Nasal cavity respiratory epithelium epithelial cell of viscerocranial mucosa (primary cell): ENCODE measurements around the gene CD63. TPM values are rescaled to one million over a fixed set of nuclear protein-coding genes. Genes with fewer than 3 reads are reported as not detected.

ENCODE experiments used
- total RNA-seq: library from RNA; depleted of rRNA; stranded (reverse); fragments of >200 nt; gene quantifications from 2 replicates; pipeline ENCODE4 v1.2.3, GENCODE V29; 2014

CD63 gene
- 605 and 1,092 TPM in 2 replicates for total RNA-seq

GRCh38 chr12:55728939-55729818 is at the start of gene CD63:
Gene CD63, minus strand, starts transcription at chr12:55729009. Its CDS starts 668 bp downstream, at chr12:55728341.

GRCh38 chr12:55742719-55743405 is 14.1 kb upstream of the CD63 start, which contains the start of gene GDF11:
Gene GDF11, plus strand, starts transcription at chr12:55743122. Its CDS starts 195 bp downstream, at chr12:55743317.

GRCh38 chr12:55720071-55720564 is 8.7 kb downstream of the CD63 start, which contains the start of gene RDH5:
Gene RDH5, plus strand, starts transcription at chr12:55720393. Its CDS starts 792 bp downstream, at chr12:55721185.

GRCh38 chr12:55715833-55716581 is 12.8 kb downstream of the CD63 start, which contains the start of gene BLOC1S1:
Gene BLOC1S1, plus strand, starts transcription at chr12:55716046. Its CDS starts 6 bp downstream, at chr12:55716052.

GRCh38 chr12:55707841-55708694 is 20.7 kb downstream of the CD63 start, which contains the start of gene ITGA7:
Gene ITGA7, minus strand, starts transcription at chr12:55707904. Its CDS starts 222 bp downstream, at chr12:55707682.

Other genes starting within 250 kb of the CD63 start
- gene OR6C68, start 236.6 kb downstream of the CD63 start, total RNA-seq, result not detected in 2 replicates
- gene OR6C4, start 179.4 kb downstream of the CD63 start, total RNA-seq, result not detected in 2 replicates
- gene OR2AP1, start 156.5 kb downstream of the CD63 start, total RNA-seq, result not detected in 2 replicates
- not detected in 2 replicates for gene OR10P1, start 92.1 kb downstream of the CD63 start, total RNA-seq
- gene ITGA7, start 21.1 kb downstream of the CD63 start, total RNA-seq, result 0.34 and 1.2 TPM in 2 replicates
- gene BLOC1S1, start 13.0 kb downstream of the CD63 start, total RNA-seq, result 36.6 and 40.0 TPM in 2 replicates
- gene RDH5, start 8.6 kb downstream of the CD63 start, total RNA-seq, result 0.85 and 1.0 TPM in 2 replicates
- 0.34 and 1.3 TPM in 2 replicates for gene GDF11, start 14.1 kb upstream of the CD63 start, total RNA-seq
- 79.6 and 88.2 TPM in 2 replicates for gene SARNP, start 88.7 kb upstream of the CD63 start, total RNA-seq
- gene ORMDL2, start 89.0 kb upstream of the CD63 start, total RNA-seq, result 35.2 and 37.4 TPM in 2 replicates
- gene DNAJC14, start 100.6 kb upstream of the CD63 start, total RNA-seq, result 37.9 and 41.4 TPM in 2 replicates
- under 0.01 and 0.28 TPM in 2 replicates for gene MMP19, start 113.9 kb upstream of the CD63 start, total RNA-seq
- gene PYM1, start 198.9 kb upstream of the CD63 start, total RNA-seq, result 28.3 and 30.8 TPM in 2 replicates
- 72.5 and 117 TPM in 2 replicates for gene DGKA, start 202.2 kb upstream of the CD63 start, total RNA-seq
- gene PMEL, start 237.0 kb upstream of the CD63 start, total RNA-seq, result 1.3 and 1.4 TPM in 2 replicates
- 8.3 and 10.6 TPM in 2 replicates for gene CDK2, start 237.8 kb upstream of the CD63 start, total RNA-seq
- 49.9 and 80.6 TPM in 2 replicates for gene RAB5B, start 245.1 kb upstream of the CD63 start, total RNA-seq